Measurements from ENCODE around the gene LYPD6B. TPM values are rescaled to one million over a fixed set of nuclear protein-coding genes. Genes with fewer than 3 reads are reported as not detected.

The LYPD6B gene
- total RNA-seq, 1 experiment from 2014 or later = 21.6 TPM

DNA sequence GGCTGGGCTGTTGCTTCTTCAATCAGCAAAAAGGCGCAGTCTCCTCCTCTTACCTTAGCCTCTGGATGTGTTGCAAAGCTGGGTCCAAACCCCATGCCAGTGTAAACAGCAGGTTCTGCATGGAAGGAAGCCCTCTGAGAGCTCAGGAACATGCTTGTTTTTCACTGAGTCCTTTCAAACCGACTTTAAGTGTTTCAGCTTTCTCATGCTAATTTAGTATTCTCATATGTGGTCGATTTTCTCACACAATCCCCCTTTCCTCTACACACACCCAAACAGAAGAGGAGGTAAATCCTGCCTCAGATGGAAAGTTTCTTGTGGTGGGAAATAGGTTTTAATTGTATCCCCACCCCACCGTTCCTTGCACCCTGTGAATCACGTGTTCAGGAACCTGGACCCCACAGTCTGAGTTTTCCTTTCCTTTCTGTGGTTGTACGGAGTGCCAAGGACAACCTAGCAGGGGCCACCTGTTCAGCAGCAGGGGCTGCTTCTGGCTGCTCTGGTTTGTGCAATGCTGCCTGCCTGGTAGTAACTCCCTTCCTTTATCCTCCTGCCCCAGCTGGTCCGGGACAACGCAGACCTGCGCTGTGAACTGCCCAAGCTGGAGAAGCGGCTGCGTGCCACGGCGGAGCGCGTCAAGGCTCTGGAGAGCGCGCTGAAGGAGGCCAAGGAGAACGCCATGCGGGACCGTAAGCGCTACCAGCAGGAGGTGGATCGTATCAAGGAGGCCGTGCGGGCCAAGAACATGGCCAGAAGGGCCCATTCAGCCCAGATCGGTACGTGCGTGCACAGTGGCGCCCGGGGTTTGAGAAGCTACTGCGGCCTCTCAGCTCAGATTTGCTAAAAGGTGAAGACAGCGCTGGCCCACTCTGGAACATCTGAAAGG is 28.7 kb upstream of the LYPD6B start:
- DNase-seq (ENCODE audit: low read depth) = no peak

DNA sequence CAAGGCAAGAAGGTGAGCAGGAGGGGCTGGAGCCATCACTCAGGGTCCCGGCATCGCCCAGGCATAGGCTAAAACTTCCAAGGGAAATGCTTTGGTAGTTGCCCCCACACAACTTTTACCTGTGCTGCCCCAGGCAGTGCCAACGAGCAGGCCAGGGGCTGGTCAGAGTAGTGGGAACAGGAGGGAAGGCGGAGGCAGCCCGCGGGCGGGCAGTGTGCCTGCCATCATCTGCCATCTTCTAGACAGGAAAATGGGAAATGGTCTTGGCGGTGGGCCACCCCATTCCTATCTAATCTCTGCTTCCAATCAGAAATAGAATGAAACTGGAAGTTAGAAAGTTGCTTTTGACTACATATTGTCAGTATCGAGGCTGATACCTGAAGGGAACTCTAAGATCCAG is 26.0 kb upstream of the LYPD6B start:
- no peak for DNase-seq (ENCODE audit: low read depth)

DNA sequence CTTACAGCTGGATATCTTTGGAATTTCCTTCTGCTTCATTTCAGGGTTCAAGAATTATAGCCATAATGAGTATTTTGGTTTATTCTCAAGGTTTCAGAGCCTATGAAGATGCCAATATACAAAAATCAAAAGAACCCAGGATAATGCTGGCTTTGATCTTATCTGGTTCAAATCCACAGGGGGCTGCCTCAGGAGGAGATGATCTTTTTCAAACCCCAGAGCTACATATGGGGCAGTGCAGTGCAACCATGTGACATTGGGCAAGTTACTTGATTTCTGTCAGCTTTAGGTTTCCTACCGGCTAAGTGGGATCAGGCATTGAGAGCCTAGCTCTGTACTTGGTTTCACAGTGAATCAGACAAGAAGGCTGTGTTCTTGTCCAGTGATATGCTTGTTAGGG is 23.0 kb upstream of the LYPD6B start:
- no peak for DNase-seq (ENCODE audit: low read depth)

DNA sequence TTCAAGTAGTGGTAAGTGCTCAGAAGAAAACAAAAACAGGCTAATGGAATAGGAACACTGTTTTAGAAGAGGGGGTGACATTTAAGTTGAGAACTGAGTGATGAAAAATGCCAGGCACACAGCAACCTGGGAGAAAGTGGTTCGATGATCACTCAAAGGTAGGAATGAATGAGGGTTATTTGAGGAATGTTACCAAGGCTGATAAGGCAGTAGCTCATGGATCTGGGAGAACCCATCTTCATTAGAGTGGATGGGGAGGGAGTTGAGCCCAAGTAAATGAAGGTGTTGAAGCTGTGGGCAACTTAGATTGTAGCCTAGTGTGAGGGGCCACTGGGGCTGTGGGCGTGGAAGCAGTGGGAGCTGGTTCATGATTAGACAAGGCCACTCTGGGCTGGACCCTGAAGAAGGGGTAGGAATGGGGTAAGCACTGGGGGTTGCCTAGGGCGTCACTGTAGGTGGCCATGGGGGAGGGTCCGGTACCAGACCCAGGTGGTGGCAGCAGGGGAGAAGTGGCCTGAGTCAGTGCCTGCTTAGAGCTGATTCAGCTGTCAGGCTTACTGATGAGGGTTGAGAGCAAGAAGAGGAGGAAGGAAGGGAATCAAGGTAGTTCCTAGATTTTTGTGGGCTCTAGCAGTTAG is 22.5 kb upstream of the LYPD6B start:
- no peak for DNase-seq (ENCODE audit: low read depth)

DNA sequence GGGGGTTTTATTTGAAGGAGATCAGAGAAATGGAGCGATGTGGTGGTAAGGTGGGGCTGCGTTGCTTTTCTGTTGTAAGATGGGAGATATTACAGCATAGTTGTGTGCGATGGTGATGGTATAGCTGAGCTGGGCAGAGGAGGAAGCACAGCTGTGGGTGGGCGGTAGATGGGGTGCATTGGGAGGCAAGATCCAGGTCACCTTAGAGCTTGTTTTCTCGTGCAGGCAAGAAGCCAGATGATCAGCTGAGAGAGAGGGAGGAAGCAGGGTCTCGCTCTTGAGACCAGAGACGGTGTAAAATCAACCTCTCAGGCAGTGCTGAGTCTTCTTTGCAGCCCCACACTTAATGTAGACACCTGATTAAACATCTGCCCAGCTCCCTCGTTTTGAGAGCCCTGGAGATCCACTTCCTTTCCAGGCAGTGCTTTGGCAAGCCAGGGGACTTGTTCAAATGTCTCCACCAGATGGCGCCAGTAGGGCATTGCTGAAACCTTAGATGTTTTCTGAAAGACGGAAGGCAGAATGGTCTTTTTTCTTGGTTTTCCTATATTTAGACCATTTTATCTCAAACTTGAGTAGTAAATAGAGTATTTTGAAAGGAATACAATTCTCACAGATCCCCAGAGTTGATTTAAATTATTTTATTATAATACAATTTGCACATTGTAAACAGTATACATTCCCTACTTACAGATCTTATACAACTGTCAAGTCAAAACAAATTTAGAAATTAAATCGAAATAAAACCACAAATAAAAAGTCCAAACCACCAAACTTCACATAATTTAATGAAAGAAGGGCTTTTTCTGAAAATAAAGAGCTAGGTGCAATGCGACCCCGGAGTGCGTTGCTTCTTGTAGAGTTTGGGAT is 21.1 kb upstream of the LYPD6B start:
- peak; percentile 72 for DNase-seq (ENCODE audit: low read depth)

DNA sequence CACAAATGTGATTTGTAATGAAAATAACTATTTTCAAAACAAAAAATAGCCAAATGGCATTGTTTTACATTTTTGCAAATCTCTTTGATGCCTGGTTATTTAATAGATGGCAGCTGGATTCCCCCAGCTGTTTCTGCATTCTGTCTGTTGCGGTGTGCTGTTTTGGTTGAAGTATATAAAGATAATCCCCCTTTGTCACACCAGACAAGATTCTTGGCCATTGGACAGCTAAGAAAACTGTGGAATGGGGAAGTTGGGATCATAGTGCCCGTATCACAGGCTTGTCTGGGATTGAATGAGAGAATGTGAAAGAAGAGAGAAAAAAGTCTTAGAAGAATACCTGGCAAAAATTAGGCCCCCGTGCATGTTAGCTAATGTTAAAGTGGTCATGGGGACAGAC is 19.5 kb upstream of the LYPD6B start:
- no peak for DNase-seq (ENCODE audit: low read depth)

DNA sequence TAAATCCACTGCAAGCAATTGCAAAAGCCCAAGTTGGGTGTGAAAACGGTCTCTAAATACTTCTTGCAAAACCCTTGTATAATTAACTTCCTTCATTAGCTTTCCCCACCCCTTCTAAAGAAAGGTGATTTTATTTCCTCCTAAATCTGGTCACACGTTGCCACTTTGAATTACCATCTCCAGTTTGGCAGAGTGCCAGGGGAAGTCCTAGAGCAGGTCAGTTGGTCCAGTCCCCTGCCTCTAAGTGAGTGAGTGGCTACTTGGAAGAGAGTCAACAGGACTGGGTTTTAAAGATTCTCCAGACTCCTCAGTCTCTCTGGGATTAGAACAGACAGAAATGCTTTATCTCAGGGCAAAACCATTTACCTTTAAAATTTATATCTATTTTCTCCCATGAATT is 18.7 kb upstream of the LYPD6B start:
- DNase-seq (ENCODE audit: low read depth) = no peak

DNA sequence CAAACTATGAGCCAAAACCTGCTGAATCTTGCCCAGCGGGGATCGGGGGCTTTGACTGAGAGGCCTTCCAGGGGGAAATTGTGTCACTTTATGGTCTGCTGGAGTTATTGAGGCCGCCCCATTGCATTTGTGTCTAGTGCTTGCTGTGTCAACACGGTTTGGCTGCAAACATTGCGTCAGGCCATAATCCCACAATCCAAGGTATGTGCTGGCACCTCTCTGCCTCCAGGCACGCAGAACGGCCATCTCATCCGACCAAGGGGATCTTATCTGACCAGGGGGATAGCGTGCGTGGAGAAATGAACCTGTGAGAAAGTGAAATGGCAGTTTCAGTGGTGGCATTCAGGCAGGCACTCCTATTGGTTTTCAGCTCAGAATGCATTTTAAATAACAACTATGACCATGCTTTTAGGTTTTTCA is 18.1 kb upstream of the LYPD6B start:
- DNase-seq (ENCODE audit: low read depth) = no peak

DNA sequence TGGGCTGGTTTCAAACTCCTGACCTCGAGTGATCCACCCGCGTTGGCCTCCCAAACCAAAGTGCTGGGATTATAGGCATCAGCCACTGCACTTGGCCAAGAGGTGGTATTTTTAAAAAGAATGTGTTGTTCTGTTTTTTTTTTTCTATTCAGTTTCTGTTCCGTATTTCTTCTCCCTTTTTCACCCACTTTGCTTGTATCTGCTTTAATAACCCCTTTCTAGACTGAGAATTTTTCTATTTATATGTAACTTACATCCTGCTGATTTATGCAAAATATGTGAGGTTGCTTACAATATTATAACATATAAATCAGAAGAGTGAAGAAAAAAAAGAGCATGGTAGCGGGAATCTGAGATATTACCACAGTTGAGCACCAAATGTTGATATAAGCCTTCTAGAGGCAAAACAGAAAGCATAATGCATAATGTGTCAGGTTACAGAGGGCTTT is 17.2 kb upstream of the LYPD6B start:
- no peak for DNase-seq (ENCODE audit: low read depth)

DNA sequence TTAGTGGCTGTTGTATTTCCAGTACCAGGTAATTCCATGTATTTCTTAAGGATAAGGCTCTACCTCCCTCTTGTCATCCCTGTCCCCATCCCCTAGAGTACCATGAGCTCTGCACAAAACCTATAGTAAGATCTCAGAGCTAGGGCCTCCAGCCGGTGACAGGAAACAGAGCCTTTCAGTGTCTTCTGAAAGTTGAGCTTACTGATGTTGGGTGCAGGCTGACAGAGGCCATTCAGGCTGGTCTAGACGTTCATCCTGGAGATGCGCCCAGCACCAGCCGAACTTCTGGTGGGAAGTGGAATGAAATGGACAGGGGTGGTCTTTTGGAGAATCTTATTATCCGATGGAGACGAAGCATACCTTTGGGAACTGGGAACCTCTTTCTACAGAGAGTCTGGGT is 16.7 kb upstream of the LYPD6B start:
- DNase-seq (ENCODE audit: low read depth) = no peak

DNA sequence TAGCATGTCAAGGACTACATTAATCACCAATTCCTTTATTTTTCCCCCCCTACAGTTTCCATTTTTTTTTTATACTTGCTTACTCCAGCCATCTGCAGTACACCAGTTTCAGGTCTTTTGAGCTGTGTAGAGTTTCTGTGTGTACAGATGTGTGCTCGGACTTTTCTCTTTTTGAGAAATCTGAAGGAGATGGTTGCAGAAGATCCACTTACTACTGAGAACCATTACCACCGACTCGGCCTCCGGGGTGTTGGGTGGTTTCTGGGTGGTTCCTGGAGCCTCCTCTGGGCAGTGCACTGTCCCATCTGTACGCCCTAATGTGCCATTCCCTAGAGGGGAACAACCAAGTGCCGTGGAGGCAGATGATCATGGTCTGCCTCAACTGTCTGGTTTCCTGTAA is 15.4 kb upstream of the LYPD6B start:
- DNase-seq (ENCODE audit: low read depth) = no peak

DNA sequence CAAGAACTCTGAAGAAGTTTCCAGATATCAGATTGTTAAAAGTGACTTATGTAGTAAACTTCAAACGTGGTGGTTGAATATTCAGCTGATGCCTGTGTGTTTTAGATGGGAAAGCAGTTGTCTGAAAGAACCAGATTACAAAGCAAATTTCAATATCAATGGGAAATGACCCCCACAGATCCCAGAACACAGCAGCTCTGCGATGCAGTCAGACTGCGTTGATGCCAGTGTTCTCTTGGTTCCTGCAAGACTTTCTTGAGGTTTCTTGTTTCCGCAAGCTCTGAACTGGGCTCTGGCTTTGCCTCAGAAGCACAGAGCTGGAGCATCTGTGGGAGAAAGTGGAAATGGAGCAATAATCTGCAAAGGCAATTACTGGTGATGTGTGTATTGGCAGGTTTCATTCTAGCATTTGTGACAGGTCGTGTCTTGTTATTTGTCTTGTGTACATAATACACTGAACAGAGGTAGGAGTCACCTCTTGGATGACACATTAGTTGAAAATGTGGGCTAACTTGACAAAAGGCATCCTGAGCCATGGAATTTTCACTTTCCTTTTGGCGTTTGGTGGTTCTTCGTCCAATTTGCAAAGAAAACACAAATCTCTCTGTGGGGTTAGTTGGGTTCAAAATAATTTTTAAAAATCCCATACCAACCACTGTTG is 10.8 kb upstream of the LYPD6B start:
- no peak for DNase-seq (ENCODE audit: low read depth)

DNA sequence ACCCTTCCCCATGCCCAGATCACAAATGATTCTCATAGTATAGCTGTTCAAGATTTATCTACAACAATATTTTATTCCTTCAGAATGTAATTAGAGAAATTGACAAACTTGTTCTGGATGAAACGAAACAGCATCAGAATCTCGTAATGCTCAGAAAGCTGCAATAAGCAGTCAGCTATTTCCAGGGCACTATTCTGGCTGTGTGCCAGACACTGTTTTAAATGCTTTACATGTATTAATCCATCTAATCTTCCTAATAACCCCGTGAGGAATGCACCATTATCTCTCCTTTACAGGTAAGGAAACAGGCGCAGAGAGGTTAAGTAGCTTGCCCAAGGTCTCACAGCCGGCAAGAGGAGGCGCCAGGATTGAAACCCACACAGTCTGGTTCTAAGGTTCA is 10.1 kb upstream of the LYPD6B start:
- DNase-seq (ENCODE audit: low read depth) = no peak

DNA sequence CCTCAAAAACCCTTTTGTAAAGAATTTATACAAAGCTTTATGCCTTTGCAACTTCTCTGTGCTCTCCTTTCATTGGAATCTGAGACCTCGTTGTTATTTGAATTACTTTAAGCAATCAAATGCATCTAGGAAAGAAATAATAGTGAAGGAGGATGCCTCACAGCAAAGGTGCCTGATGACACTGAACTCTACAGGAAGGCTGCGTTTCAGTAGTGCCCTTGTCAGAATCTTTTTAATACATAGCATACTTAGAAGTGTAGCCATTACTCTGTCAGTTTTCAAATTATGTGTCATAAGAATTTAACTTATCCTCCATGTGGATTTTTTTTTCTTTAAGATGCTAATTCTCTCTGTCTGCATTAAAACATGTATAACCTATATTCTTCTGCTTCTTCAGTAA is 9.6 kb upstream of the LYPD6B start:
- DNase-seq (ENCODE audit: low read depth) = no peak

DNA sequence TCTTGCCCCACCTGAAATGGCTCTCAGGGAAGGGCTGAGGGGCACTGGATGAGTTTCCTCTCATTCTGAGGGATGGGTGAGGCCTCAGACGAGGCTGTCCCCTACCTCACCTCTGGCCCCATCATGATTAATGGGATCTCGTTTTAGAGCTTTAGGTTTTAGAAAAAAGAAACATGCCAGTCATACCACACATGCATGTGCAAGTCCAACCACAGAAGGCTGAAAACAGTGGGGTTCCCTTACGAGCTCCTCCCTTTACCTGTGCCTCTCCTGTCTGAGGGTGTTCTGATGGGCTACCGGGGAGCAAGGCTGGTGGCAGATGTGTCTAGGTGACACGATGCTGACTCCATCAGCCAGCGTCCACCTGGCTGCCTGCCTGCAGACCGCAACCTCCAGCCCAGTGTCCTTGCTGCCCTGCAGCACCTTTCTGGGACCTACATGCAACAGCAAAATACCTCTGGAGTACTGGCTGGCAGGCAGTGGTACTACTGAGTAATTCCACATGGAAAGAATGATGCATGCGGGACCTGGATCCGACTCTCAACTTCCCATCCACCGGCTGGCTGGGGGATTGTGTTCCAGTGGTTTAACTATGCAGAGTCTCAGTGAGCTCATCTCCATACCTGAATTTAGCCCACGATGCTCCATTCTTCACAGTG is 9.1 kb upstream of the LYPD6B start:
- DNase-seq (ENCODE audit: low read depth) = no peak

DNA sequence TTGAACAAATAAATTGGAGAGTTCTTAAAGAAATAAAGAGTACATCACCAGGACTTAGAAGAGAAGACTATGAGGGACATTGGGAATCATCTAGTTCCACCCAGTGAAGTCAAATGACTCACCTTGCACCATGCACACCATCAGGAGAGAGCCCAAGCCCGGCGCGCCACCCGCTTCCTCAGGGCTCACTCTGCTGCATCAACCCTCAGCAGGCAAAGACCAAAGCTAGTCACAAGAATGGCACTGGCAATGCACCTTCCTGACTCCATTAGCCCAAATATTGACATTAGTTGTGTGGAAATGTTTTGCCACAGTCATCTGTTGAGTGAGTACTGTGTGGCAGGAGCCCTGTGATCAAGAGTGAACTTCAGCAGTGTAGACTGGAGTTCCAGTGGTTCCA is 7.1 kb upstream of the LYPD6B start:
- DNase-seq (ENCODE audit: low read depth) = no peak

DNA sequence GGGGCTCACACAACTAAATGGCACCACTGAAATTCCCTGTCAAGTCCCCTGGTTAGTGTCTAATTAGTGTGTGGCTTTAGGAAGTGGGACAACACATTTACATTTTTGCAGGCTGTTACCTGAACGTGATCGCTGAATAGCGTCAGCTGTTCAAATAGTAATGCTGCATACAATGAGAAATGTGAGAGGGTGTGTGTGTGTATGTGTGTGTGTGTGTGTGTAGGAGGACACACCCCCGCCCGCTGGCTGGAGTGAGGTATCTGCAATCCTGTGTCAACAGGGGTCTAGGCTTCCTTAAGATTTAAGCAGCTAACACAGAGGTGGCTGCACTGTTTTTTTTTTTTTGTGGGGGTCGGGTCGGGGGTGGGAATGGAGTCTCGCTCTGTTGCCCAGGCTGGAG is 4.8 kb upstream of the LYPD6B start:
- DNase-seq (ENCODE audit: low read depth) = no peak

DNA sequence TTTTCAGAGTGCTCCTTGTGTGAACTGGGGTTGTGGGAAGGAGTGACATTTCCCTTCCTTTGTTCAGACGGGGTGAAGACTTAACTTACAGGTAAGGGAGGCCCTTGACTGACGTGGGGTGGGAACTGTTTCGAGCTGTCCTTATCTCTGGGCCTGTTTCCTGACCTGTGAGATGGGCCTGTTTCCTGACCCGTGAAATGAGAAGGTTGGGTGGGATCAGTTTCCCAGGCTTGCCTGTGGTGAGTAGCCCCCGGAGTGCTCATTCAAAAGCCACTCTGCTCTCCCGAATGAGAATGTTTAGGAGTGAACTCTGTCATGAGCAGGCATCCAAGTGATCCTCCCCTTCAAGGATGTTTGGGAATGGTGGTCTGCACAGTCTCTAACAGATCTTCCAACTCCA is 4.1 kb upstream of the LYPD6B start:
- DNase-seq (ENCODE audit: low read depth) = no peak

DNA sequence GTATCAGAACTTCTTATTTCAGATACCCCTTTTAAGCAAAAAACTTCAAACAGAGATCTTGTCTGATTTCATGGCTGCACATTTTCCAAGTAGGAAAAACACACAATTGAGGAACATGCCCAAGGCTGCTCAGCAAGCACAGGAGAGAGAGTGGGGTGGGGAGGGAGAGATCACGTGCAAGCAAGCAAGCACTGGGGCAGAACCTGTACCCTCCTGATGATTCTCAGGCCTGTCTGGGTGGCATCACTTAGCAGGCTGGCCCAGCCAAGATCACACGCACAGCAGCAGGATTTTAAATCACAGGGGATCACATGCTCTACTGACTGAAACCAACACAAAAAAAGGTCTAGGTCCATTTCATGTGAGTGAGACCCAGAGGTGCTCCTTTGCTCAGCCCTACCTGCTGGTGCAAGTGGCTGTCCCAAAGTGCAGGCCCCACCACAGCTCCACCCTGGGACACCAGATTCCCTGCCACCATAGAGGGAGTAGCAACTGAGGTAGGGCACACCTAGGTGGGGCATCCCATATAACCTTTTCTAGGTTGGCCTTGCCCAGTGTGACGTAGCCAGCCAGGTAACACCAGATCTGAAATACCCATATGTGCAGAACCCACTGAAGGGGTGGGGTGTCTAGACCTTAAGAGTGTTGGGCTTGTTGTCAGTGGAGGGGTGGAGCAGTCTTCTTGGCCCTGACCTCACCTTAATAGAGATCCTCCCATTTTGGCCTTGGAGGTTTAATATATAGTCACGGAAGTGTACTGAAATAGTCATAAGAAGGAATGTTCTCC is 1.8 kb upstream of the LYPD6B start:
- no peak for DNase-seq (ENCODE audit: low read depth)

DNA sequence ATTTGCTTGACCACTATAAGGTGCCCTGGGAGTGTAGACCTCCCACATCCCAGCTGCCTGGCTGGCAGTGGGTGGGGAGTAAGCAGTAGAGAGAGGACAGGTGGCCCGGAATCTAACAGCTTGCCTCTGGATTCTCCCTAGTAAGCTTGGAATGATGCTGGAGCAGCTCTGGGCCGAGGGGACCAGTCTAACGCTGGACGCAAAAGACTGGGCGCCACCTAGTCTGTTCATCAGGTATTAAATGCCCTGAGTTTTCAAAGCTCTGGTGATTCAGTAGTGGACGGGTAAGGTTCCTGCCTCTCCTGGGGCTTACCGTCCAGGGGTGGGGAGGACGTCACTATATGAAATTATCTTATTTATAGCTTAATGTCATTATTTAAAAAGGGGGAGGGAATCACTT is 648 bp upstream of the LYPD6B start:
- no peak for DNase-seq (ENCODE audit: low read depth)
